Eye (tissue), 1 donor: Measurements from ENCODE around the gene CCR3.

Experiments
- DNase-seq: peaks from one replicate; pipeline ENCODE4 v3.0.0-alpha.2; 2015

Gene CCR3

GRCh38 chr3:46277476-46277875 is 35.2 kb downstream of the CCR3 start:
- no peak for DNase-seq

DNA sequence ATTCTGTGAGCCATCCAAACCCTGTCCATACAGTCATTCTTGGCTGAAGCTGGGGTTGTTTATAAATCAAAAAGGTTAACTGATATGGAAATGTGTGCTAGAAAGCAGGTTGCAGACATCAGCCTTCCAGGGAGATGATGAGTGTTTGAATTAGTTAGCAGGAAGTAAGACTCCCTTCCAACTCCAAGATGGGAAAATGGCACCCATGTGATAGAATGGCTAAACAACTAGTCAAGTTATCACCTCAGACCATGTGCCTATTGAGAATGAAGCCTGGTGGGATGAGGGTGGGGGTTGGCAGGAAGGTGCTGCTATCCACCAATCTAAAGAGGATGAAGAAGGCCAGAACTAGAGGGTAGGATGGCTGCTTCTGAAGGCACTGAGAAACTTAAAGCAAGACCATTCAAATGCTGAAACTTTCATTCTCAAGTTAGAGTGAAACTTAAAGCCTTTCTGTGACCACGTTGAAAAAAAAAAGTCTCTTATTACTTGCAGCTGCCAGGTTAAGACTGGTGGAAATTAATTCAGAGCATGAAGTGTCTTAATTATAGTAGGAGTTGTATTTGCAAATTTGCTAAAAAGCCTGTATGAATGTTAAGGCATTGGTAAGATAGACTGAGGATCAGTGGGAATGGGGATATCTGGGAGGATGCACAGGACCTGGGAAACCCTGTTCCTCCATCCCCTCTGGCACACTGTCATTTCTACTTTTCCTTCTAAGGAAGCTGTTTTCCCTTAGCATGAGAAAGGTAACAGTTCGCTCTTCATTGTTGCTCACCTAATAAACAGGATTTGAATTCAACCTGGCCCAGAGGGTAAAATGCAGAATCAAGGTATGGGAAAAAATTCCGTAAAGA is 36.8 kb downstream of the CCR3 start:
- no peak for DNase-seq

- DNase-seq: no peak
These were observed 38.0 kb downstream of the CCR3 start for GRCh38 chr3:46280105-46280797.

DNA sequence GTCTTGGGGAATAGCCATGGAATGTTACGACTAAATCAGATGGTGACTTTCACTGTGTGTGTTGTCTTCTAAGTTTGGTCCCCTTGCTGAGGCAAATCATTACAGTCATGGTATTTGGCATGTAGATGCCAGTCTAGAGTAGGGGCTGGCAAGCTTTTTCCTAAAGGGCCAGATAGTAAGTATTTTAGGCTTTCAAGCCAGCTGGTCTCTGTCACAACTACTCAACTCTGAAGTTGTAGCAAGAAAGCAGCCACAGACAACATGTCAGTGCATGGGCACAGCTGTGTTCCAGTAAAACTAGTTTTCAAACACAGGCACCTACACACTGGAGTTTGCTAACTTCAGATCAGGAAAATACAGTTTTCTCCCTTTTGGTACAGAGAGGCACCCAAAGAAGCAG is 39.3 kb downstream of the CCR3 start:
- no peak for DNase-seq

- DNase-seq: no peak
These were observed 39.8 kb downstream of the CCR3 start for GRCh38 chr3:46282041-46282440.

GRCh38 chr3:46282696-46283095 is 40.4 kb downstream of the CCR3 start:
- no peak for DNase-seq

- no peak for DNase-seq
These were observed 41.7 kb downstream of the CCR3 start for GRCh38 chr3:46283881-46284450.

DNA sequence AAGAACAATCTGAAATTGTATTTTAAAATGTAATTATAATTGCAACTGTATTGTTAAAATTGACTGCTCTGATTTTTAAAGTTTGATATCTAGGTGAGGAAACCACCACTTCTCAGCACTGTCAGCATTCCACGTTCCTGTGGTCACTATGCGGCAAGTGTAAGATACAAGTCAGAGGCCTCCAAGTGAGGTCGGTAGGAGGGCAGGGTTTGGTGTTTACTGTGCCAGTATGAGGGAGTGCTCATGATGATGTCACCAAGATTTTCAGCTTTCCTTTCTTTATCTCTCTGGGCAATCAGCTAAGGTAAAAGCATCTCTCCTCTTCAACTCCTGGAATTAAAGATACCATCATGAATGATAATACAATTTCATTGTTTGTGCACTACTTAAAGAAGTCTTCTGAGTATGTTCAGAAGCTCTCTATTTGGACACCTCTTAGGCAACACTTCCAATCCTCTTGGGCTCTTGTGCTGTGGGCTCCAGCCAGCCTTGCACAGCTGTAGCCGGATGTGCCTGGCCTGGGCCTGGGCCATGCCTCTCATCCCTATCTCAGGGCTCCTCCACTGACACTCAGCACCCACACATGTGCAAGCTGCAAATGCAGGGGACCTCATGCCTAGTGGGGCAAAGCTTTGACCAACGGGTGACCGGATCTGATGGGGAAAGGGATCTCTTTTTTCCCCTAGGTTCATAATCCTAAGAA is 42.9 kb downstream of the CCR3 start:
- no peak for DNase-seq

DNA sequence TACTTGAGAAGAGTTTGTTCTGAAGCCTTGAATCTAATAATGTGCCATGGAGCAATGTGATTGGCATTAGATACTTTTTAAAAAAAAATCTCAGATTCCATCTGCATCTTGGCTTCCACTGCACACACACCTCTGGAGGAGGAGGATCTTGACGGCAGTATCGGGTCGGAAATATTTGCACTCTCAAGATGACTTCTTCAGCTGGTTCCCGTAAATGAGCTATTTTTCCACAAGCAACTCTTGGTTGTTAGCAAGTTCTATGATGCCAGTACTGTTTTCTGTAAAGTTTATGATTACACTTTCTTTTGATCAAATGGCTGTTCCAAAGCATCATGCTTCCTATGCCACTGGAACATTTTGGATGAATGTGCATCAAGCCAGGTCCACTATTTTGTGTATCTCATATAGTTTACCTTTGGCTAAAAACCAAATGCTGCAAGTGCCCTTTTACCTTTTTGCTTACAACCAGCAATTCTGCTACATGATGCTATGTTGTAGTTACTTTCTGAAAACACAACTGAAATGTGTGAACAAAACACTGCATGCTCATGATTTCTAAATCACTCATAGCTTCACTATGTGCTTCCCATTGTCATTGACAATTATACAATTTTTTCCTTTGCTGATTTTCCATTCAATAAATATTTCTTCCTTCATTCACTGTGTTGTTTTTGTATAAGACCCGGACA is 43.8 kb downstream of the CCR3 start:
- DNase-seq: no peak

DNA sequence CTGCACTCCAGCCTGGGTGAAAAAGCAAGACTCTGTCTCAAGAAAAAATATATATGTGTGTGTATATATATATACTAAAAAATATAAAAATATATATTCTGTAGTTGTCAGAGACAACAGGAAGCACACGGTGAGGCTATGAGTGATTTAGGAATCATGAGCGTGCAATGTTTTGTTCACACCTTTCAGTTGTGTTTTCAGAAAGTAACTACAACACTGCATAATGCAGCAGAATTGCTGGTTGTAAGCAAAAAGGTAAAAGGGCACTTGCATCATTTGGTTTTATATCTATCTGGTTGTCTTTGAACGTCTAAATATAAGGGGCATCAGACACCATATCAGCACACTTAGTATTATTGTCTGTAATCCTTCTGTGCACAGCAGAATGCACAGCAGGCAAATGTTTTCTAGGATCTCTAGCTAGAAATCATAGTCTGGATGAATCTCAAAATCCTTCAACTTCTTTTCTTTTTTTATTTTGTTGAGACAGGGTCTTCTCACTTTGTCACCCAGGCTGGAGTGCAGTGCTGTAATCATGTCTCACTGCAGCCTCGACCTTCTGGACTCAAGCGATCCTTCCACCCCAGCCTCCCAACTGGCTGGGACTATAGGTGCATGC is 44.8 kb downstream of the CCR3 start:
- DNase-seq: no peak

DNA sequence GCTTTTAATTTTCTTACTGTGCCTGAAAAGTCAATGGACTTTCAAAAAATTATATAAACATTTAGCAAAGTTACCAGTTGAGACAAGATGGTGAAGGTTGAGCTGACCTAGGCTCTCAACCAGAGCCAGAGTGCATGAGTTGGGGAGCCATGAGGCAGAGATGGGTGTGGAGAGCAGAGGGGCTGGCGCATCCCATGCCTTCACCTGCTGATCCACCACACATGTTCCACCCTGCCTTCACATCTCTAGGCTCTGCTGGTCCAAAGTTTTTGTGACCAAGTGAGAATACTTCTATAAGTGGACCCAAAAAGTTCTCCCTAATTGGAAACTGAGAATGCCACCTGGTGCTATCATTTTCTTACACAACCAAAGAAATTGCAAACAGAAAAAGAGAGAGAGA is 47.3 kb downstream of the CCR3 start:
- no peak for DNase-seq

DNA sequence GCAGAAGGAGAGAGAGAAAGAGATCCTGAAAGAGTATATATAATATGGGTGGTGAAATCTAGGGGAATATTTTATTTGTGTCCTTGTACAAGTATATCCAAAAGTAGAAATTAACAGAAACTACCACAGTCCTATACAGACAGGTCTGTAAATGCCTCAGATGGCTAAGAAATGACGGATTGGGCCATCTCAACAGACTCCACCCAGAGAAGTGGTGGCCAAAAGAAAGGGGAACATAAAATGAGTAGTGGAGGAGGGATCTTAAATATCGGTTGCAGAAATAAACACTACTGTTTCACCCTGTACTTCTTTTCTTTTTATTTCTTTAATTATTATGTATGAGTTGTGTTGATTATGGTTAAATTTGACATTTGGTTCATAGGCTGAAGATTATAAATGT is 47.7 kb downstream of the CCR3 start:
- no peak for DNase-seq

GRCh38 chr3:46291046-46291445 is 48.8 kb downstream of the CCR3 start:
- no peak for DNase-seq

GRCh38 chr3:46293035-46293724 is 50.9 kb downstream of the CCR3 start:
- no peak for DNase-seq

DNA sequence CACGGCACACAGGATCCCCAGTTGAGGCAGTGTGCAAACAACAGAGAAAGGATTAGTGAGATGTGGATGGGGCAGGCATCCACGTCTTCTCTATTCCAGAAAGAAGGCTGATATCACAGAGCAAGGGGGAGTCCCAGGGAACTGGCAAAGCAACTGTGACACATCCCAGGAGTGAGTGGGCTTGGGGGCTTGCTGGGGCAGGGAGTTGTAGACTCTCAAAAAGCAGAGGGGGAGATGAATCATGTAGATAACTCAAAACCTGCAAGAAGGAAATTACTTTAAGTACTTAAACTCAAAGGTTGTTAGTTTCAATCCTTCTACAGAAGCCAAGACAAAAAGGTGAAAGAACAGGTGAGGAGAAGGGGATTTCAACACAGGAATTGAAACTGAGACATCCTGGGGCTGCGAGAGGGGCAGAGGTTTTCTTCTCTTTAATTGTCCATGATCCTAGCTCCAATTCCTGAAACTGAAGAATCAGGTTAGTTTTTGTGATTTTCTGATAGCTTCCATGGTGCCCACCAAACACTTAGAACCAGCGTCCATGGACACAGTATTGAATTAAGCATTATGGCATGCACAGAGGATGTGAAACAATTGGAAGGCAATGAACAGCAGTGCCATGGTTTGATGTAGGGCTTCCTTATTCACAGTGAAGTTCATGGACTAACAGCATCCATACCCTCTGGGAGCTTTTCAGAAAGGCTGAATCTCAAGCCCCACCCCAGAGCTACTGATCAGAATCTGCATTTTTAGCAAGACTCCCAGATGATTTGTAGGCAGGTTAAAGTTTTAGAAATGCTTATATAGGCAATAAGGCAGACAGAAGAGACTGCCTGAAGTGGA is 52.0 kb downstream of the CCR3 start:
- DNase-seq: no peak

DNA sequence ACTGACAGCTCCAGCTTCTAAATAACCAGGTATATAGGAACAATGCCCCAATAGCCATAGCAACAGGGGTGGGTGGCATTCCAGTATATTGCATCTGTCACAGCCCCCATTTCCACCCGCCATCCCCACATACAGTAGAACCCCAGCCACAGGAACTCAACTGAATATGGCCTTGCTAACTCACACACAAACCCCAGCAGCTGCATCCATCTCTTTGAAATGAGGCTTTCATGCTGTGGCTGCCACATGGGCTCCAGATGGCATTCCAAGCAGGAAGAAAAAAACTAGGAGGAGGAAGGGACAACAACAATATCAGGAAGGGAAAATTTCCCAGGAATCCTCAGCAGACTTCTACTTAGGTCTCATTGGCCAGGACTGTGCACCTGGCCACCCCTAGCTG is 54.6 kb downstream of the CCR3 start:
- DNase-seq: no peak

- DNase-seq: no peak
These were observed 55.6 kb downstream of the CCR3 start for GRCh38 chr3:46297658-46298423.

DNA sequence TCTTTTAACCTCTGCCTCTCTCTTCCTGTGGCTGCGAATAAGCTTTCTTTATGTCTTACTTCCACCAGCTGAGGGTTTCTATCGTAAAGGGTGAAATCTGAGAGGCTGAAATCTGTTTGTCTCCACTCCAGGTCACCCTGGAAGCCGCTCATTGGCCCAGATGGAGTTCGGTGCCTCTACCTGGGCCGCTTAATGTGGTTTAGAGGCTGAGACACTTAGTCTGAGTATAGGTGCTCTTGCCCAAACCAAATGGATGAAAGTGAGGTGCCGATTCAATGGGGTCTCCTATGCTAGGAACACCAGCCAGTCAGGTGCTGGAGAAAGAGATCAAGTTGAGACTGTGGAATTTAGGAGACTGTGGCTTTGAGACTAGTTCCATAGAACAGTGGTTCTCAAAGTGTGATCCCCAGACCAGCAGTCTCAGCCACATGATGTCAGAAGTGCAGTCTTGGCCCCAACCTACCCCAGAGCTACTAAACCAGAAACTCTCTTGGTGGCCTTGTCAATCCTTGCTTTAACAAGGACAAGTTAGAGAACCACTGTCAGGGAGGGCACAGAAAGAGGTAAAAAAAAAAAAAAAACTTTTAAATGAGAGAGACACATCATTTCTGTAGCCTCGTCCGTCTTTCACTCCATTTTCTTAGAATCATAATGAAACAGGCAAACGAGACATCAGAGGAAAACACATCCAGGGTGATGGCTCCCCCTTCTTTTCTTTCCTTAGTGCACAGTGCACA is 56.8 kb downstream of the CCR3 start:
- no peak for DNase-seq
